Large intestine (tissue), 3 donors: ENCODE measurements around the gene EFR3B. TPM values are rescaled to one million over a fixed set of nuclear protein-coding genes. Genes with fewer than 3 reads are reported as not detected.

Experiments
- DNase-seq, 2 donors: peaks; one replicate each; pipeline versions ENCODE4 v3.0.0 to v3.0.0-alpha.2; 2013
- H3K27ac ChIP-seq: one replicate; pipeline ENCODE4 v1.5.1; 2013; ENCODE audit warnings: low read length
- H3K27me3 ChIP-seq: 2 replicates; pipeline ENCODE4 v1.6.1; 2013; ENCODE audit warnings: low read length; ENCODE audit not compliant: control insufficient read depth, insufficient read depth
- H3K36me3 ChIP-seq: 2 replicates; pipeline ENCODE4 v1.6.1; 2013; ENCODE audit warnings: low read length; ENCODE audit not compliant: control insufficient read depth, insufficient read depth
- H3K4me1 ChIP-seq: one replicate; pipeline ENCODE4 v1.6.1; 2013; ENCODE audit warnings: low read length; ENCODE audit not compliant: control insufficient read depth, insufficient read depth
- H3K4me3 ChIP-seq: one replicate; pipeline ENCODE4 v1.5.1; 2013; ENCODE audit warnings: low read length
- H3K9me3 ChIP-seq: one replicate; pipeline ENCODE4 v1.6.1; 2013; ENCODE audit warnings: mild to moderate bottlenecking, low read depth, low read length, moderate library complexity; ENCODE audit not compliant: control insufficient read depth
- WGBS: methylation state at CpG from one replicate; pipeline ENCODE4 v1.1.5; 2013; ENCODE audit warnings: low lambda C conversion rate; ENCODE audit not compliant: insufficient coverage; 5-methylcytosine and 5-hydroxymethylcytosine counted together
- polyA plus RNA-seq: library from polyadenylated mRNA; unstranded; fragments of 120-200 nt; gene quantifications from one replicate; pipeline ENCODE4 v1.2.1, GENCODE V29; 2013

Gene EFR3B
- polyA plus RNA-seq, 1 donor, result 6.2 TPM

DNA sequence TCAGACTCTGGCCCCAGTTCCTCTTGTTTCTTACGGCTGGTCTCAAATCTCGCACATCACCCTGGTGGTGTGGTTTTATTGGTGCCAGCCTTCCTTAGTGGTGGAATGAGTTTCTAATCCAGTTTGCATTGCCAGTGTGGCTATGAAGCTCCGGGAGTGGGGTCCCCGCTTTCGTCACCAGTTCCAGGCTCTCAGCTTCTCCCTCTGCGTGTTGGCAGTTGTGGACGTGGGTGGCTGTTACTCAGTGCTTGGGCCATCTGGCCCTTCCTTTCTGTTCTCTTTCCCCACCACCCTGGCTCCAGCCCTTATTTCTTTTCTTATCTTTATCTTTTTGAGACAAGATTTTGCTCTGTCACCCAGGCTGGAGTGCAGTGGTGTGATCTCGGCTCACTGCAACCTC is 30.1 kb downstream of the EFR3B start:
- Histone ChIP-seq H3K27ac (no peak overlapping the region), H3K4me1 (no peaks in the 10 kb centered on the region), H3K4me3 (no peak overlapping the region), H3K9me3 (no peaks in the 10 kb centered on the region), H3K27me3 (no peaks in the 10 kb centered on the region), H3K36me3 (no peaks in the 10 kb centered on the region)
- DNase-seq, result no peak
- no CpG with 5 or more reads among the region's 8 CpGs for WGBS

DNA sequence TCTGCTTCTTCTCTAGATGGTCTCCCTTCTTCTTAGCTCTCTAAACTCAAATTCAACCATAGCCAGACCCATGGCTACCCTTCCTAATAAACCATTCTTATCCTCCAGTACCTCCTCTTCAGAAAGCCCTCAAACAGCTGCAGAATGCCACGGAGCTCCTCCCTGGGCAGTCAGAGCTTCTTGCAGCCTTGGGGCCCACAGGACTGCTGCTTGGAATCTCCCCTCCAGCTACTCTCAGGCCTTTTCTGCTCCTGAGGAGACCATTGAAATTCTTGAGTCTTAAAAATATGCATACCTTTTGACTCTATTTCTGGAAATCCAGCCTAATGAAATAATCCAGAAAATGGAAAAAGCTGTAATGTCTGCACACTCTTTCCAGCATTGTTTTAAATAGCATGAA is 30.7 kb downstream of the EFR3B start:
- Histone ChIP-seq H3K27ac (no peak overlapping the region), H3K27me3 (no peaks in the 10 kb centered on the region), H3K4me3 (no peak overlapping the region), H3K36me3 (no peaks in the 10 kb centered on the region), H3K4me1 (no peaks in the 10 kb centered on the region), H3K9me3 (no peaks in the 10 kb centered on the region)
- WGBS, result no CpG with 5 or more reads among the region's 1 CpG
- DNase-seq, result no peak

DNA sequence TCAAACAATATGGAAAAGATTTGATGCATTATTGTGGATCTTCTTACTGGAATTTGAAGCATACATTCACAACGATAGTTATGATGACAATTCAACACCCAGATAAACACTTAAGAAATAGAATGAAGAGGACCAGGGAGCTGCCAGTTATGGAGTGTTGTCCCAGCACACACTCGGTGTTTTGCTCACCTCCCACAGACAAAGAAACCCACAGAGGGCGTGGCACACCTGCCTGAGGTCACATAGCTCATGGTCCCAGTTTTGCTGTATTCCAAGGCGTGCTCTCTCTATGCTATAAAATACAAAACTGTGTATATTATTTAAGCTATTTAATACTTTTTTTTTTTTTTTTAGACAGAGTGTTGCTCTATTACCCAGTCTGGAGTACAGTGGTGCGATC is 31.1 kb downstream of the EFR3B start:
- no peaks in the 10 kb centered on the region for H3K36me3 ChIP-seq
- peaks cover 4% of the 10 kb centered on the region for H3K4me1 ChIP-seq
- H3K27ac ChIP-seq, result no peak overlapping the region
- no peaks in the 10 kb centered on the region for H3K27me3 ChIP-seq
- 75% methylated on average over 2 of the region's 5 CpGs for WGBS
- H3K9me3 ChIP-seq, result no peaks in the 10 kb centered on the region
- no peak overlapping the region for H3K4me3 ChIP-seq
- no peak for DNase-seq

DNA sequence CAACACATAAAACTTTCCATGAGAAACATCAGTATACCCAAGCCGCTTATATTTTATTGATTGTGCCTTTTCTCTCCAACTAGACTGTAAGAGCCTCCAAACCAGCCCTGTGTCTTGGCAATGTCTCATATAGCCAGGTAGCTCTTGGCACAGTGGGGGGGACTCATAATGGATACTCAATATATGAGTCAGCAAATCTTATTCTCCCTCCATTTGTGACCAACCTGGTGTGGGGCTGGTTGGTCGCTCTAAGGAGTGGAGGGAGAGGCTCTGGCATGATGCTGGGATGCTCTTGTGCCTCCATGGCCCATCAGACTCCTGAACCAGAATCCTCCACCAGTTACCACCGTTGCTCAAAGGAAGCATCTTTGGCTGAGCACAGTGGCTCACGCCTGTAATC is 32.0 kb downstream of the EFR3B start:
- no CpG with 5 or more reads among the region's 4 CpGs for WGBS
- peaks cover 12% of the 10 kb centered on the region for H3K4me1 ChIP-seq
- H3K9me3 ChIP-seq, result no peaks in the 10 kb centered on the region
- DNase-seq, result no peak
- H3K4me3 ChIP-seq, result no peak overlapping the region
- H3K36me3 ChIP-seq, result no peaks in the 10 kb centered on the region
- H3K27me3 ChIP-seq, result no peaks in the 10 kb centered on the region
- no peak overlapping the region for H3K27ac ChIP-seq

DNA sequence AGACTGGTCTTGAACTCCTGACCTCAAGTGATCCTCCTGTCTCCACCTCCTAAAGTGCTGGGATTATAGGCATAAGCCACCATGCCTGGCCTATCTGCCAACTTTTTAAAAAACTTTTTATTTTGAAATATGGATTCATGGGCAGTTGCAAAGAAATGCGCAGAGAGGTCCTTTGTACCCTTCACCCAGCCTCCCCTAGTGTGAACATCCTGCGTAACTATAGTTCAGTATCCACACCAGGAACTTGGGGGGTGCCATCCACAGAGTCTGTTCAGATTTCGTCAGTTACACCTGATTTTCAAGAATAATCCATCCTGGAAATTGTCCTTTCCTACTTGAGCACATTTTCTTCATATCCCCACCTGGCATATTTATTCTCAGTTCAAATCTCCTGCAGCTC is 33.0 kb downstream of the EFR3B start:
- H3K4me3 ChIP-seq, result no peak overlapping the region
- no peak overlapping the region for H3K27ac ChIP-seq
- H3K27me3 ChIP-seq, result no peaks in the 10 kb centered on the region
- H3K9me3 ChIP-seq, result no peaks in the 10 kb centered on the region
- DNase-seq, result no peak
- peaks cover 12% of the 10 kb centered on the region for H3K4me1 ChIP-seq
- 100% methylated on average over 1 of the region's 3 CpGs for WGBS
- H3K36me3 ChIP-seq, result no peaks in the 10 kb centered on the region

DNA sequence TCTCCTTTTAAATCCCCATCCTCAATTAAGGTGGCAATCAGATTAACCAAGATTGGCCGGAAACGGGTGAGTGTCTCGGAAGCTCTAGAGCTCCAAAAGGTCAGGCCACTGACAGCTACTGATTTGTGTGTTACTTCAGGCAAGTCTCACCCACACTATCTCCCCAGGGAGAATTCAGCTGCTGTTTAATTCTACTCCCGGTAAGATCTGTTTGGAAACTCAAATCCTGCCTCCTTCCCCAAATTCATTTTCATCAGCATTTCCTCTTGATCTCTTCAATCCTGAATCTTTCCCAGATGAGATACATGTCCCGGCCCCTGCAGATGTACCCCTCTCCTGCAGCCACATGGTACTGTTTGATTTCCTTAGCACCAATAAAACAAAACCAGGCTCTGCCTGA is 34.9 kb downstream of the EFR3B start:
- Histone ChIP-seq H3K9me3 (no peaks in the 10 kb centered on the region), H3K27me3 (no peaks in the 10 kb centered on the region), H3K4me1 (peaks cover 12% of the 10 kb centered on the region), H3K36me3 (no peaks in the 10 kb centered on the region), H3K4me3 (no peak overlapping the region), H3K27ac (no peak overlapping the region)
- DNase-seq, result no peak
- WGBS, result 80% methylated on average over 1 of the region's 5 CpGs

DNA sequence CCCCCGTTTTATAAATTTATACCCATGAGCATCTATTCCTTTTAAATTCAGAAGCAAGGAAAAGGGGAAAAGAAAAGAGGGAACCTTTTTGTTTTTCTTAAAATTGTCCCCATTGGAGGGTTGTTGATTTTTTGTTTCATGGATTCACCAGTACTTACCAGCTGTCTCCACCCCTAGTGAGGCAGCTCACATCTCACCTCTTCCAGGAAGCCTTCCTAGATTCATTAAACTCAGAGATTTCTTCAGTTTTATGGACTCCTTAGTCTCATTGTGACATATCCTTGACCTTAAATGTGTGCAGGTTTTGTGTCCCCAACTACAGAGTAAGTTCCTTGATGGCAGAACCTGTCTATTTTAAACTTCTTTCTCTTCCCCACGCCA is 35.9 kb downstream of the EFR3B start:
- no peak overlapping the region for H3K4me3 ChIP-seq
- no peaks in the 10 kb centered on the region for H3K36me3 ChIP-seq
- DNase-seq, result no peak
- peaks cover 12% of the 10 kb centered on the region for H3K4me1 ChIP-seq
- H3K27ac ChIP-seq, result no peak overlapping the region
- no peaks in the 10 kb centered on the region for H3K9me3 ChIP-seq
- WGBS, result 100% methylated on average over 1 of the region's 2 CpGs
- H3K27me3 ChIP-seq, result no peaks in the 10 kb centered on the region

DNA sequence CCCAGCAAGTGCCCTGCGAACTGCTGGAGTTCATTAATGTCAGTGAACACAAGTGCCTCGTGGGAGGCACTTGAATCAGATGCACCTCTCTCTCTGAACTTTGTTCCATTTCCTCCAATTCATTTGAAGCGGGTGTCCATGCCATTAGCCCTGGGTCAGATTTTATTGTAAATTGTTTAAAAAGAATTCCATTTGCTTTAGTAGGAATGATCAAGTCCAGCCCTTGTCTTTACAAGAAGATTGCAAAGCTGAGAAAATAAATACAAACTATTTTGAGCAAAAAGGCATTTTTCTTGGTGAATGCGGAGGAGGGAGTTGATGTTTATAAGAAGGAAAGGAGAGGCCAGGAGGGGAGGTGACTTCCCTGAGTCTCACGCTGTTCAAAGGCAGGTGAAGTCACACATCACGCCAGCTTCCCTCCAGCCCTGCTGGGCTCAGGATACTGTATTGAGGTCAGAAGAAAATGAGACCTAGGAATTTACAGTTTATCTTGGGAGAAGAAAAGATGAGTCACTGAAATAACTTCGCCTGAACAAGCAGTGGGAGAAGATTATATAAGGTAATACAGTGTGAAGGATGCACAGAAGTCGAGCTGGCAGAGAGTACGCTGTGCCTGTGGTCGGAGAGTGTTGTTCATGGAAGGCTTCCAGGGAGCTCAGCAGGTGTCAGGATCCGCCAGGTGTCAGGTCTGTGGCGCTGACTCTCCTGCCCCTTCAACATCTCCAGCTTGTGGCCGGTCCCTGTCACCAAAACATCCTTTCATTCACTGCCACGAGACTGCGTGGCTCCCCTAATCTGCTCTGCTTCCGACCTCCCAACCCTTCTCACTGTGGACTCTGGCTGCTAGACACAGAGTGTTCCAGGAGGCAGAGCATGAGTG is 36.5 kb downstream of the EFR3B start:
- Histone ChIP-seq H3K4me1 (peaks cover 12% of the 10 kb centered on the region), H3K27ac (no peak overlapping the region), H3K9me3 (no peaks in the 10 kb centered on the region), H3K27me3 (no peaks in the 10 kb centered on the region), H3K36me3 (no peaks in the 10 kb centered on the region), H3K4me3 (no peak overlapping the region)
- DNase-seq, result peak; percentile 19 to 51
- WGBS, result 35% methylated on average over 3 of the region's 16 CpGs

DNA sequence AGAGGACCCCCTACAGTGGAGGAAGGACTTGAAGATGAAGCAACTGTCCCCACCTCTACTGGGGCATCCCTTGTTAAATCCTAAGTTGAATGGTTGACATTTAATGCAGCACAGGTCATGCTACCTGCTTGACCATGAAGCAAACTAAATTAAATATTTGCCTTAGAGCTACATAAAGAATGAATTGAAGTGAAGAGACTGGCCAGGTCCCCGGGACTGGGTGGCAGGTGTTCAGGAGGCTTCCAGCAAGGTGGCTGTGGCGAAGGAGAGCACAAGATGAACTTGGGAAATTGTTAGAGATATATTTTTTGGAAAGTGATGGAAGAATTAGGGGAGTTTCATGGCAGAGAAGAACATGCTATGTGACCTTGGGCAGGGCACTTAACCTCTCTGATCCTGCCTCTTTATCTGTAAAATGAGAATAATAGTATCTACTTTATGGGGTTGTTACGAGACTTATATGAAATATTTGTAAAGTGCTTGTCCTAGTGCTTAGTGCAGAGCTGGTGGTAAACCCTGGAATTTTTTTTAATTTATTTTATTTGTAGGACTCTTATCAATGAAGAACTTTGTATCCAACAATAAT is 37.3 kb downstream of the EFR3B start:
- H3K4me3 ChIP-seq, result no peak overlapping the region
- peaks cover 12% of the 10 kb centered on the region for H3K4me1 ChIP-seq
- no peaks in the 10 kb centered on the region for H3K36me3 ChIP-seq
- 60% methylated on average over 1 of the region's 3 CpGs for WGBS
- H3K9me3 ChIP-seq, result no peaks in the 10 kb centered on the region
- DNase-seq, result no peak
- no peaks in the 10 kb centered on the region for H3K27me3 ChIP-seq
- no peak overlapping the region for H3K27ac ChIP-seq

DNA sequence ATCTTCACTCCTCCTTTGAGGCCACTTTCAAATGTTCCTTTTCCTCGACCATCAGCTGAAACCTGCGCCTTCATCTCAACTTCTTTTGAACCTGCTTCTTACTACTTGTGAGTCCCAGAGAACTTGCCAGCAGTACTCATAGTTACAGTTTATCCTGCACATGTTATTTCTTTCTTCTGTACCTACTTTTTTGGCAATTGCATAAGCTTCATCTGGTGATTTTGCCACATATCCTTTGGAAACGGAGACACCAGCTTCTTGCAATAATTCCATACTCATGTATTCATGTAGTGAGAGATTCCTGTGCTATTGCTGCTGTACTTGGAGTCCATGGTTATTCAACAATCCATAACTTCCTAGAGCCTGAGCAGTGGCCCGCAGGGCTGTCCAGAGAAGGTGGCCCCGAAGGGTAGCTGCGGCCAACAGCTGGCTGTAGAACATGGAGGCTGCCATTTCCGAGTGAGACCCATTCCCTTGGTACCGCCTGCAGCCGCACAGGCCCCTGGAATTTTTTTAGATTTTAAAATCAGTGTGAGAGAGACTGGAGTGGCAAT is 39.4 kb downstream of the EFR3B start:
- H3K27ac ChIP-seq, result no peak overlapping the region
- no peak overlapping the region for H3K4me3 ChIP-seq
- H3K27me3 ChIP-seq, result no peaks in the 10 kb centered on the region
- no peak for DNase-seq
- peaks cover 12% of the 10 kb centered on the region for H3K4me1 ChIP-seq
- no peaks in the 10 kb centered on the region for H3K36me3 ChIP-seq
- H3K9me3 ChIP-seq, result no peaks in the 10 kb centered on the region
- WGBS, result 100% methylated on average over 1 of the region's 9 CpGs
